ENCODE data around the gene ABCB8.

The ABCB8 gene

GRCh38 chr7:151051108-151051507, 22.9 kb downstream of the ABCB8 start:
- H3K9me3 Mint-ChIP-seq, result no peaks in the 10 kb centered on the region
- H3K27ac Mint-ChIP-seq, result no peak overlapping the region
- no peak for TF ChIP-seq CTCF (IDR thresholded peaks at IDR 0.05; ENCODE audit: unreplicated experiment in 3 of 3)
- peaks cover 19% of the 10 kb centered on the region for H3K27me3 Mint-ChIP-seq (ENCODE audit: low read depth)
- H3K36me3 Mint-ChIP-seq (ENCODE audit: low read depth), result peaks cover 5% of the 10 kb centered on the region
- H3K4me3 Mint-ChIP-seq, result no peak overlapping the region
- H3K4me1 Mint-ChIP-seq, result peaks cover 10% of the 10 kb centered on the region

GRCh38 chr7:151053096-151053495, 24.8 kb downstream of the ABCB8 start:
- Mint-ChIP-seq H3K36me3 (ENCODE audit: low read depth) (peaks cover 5% of the 10 kb centered on the region), H3K4me1 (peaks cover 16% of the 10 kb centered on the region), H3K4me3 (no peak overlapping the region), H3K27ac (no peak overlapping the region), H3K9me3 (no peaks in the 10 kb centered on the region), H3K27me3 (ENCODE audit: low read depth) (peaks cover 31% of the 10 kb centered on the region)
- TF ChIP-seq CTCF (IDR thresholded peaks at IDR 0.05; ENCODE audit: unreplicated experiment in 3 of 3), result no peak

GRCh38 chr7:151053751-151054150, 25.5 kb downstream of the ABCB8 start:
- no peak overlapping the region for H3K4me3 Mint-ChIP-seq
- peaks cover 27% of the 10 kb centered on the region for H3K27me3 Mint-ChIP-seq (ENCODE audit: low read depth)
- peaks cover 5% of the 10 kb centered on the region for H3K36me3 Mint-ChIP-seq (ENCODE audit: low read depth)
- no peaks in the 10 kb centered on the region for H3K9me3 Mint-ChIP-seq
- H3K27ac Mint-ChIP-seq, result no peak overlapping the region
- H3K4me1 Mint-ChIP-seq, result peaks cover 19% of the 10 kb centered on the region
- no peak for TF ChIP-seq CTCF (IDR thresholded peaks at IDR 0.05; ENCODE audit: unreplicated experiment in 3 of 3)

- no peak for TF ChIP-seq CTCF (IDR thresholded peaks at IDR 0.05; ENCODE audit: unreplicated experiment in 3 of 3)
- Mint-ChIP-seq H3K4me3 (peak overlapping the region; percentile 94 to 95 (median 94)), H3K4me1 (peaks cover 30% of the 10 kb centered on the region)
These were observed 28.0 kb downstream of the ABCB8 start for GRCh38 chr7:151056283-151056665.

GRCh38 chr7:151056666-151057505, 28.6 kb downstream of the ABCB8 start:
- peaks cover 36% of the 10 kb centered on the region for H3K4me1 Mint-ChIP-seq
- H3K4me3 Mint-ChIP-seq, result peak overlapping the region; percentile 94 to 95 (median 94)
- peaks cover 15% of the 10 kb centered on the region for H3K27me3 Mint-ChIP-seq (ENCODE audit: low read depth)
- TF ChIP-seq CTCF (IDR thresholded peaks at IDR 0.05; ENCODE audit: unreplicated experiment in 3 of 3), result no peak
- peaks cover 5% of the 10 kb centered on the region for H3K36me3 Mint-ChIP-seq (ENCODE audit: low read depth)
- H3K9me3 Mint-ChIP-seq, result no peaks in the 10 kb centered on the region
- H3K27ac Mint-ChIP-seq, result peak overlapping the region; percentile 27 to 99 (median 97)

More at GRCh38 chr7:151056283-151056665, 28.0 kb downstream of the ABCB8 start:
- Mint-ChIP-seq H3K9me3 (no peaks in the 10 kb centered on the region), H3K27ac (no peak overlapping the region), H3K27me3 (ENCODE audit: low read depth) (peaks cover 15% of the 10 kb centered on the region), H3K36me3 (ENCODE audit: low read depth) (peaks cover 5% of the 10 kb centered on the region)
